ENCODE data around the gene CTU2.
A peak's percentile ranks its signal among the peaks of the same experiment; 100 is the strongest.

The CTU2 gene

DNA sequence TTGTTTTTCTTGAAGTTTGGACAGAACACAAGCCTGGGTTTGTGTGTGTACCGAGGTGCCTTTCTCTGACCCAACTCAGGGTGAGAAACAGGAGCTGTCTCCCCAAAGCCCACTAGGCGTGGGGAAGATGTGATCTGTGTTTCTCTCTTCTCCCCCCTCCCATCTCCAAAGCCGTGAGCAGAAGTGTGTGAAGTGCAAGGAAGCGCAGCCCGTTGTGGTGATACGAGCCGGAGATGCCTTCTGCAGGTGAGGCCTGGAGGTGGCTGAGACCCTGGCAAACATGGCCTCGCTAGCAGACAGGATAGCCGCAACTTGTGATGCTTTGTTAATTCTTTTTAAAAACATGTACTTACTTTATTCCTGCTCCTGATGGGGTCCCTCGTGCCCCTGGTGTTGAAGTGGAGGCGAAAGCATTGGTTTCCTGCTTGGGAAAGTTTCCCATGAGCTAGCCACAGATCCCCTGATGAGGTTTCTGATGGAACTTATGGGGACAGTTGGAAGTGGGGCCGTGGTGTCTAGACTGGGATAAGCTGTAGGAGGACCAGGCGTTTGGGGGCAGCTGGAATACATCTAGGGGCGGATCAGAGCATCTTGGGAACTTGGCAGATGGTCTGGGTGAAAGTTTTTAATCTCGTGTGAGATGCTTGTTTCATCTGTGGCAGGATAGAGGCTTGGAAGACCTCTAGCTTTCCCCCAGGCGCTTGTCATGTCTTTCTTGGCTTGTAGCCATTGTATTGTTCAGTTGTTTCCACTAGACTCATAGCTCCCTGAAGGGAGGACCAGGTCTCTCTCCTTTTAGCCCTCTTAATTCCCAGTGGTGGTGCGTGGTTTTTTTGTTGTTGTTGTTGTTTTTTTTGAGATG is 893 bp downstream of the CTU2 start:
- Mint-ChIP-seq H3K9me3 (no peaks in the 10 kb centered on the region), H3K36me3 (ENCODE audit: low read depth) (peaks cover 21% of the 10 kb centered on the region), H3K27ac (peak overlapping the region; percentile 70), H3K27me3 (ENCODE audit: low read depth) (no peaks in the 10 kb centered on the region), H3K4me1 (ENCODE audit: low read depth) (peaks cover 27% of the 10 kb centered on the region), H3K4me3 (peak overlapping the region; percentile 83)
- DNase-seq (ENCODE audit: low spot score) = no peak

DNA sequence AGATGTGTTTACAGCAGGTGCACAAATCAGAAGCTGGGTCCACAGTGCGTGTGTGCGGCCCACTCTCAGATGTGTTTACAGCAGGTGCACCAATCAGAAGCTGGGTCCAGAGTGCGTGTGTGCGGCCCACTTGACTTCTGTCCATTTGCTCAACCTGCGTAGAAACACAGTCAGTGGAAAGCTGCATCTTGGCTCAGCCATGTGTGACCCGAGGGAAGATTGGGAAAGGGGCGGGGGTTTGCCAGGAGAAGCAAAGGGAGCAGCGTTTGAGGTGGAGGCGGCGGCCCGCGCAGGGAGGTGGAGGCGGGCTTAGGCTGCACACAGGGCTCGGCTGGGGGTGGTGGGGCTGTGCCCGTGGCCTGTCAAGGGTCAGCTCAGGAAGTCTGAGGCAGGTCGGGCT is 4.3 kb downstream of the CTU2 start:
- no peak overlapping the region for H3K4me3 Mint-ChIP-seq
- no peaks in the 10 kb centered on the region for H3K27me3 Mint-ChIP-seq (ENCODE audit: low read depth)
- no peaks in the 10 kb centered on the region for H3K9me3 Mint-ChIP-seq
- peaks cover 8% of the 10 kb centered on the region for H3K4me1 Mint-ChIP-seq (ENCODE audit: low read depth)
- H3K36me3 Mint-ChIP-seq (ENCODE audit: low read depth) = peaks cover 2% of the 10 kb centered on the region
- no peak overlapping the region for H3K27ac Mint-ChIP-seq
- no peak for DNase-seq (ENCODE audit: low spot score)

DNA sequence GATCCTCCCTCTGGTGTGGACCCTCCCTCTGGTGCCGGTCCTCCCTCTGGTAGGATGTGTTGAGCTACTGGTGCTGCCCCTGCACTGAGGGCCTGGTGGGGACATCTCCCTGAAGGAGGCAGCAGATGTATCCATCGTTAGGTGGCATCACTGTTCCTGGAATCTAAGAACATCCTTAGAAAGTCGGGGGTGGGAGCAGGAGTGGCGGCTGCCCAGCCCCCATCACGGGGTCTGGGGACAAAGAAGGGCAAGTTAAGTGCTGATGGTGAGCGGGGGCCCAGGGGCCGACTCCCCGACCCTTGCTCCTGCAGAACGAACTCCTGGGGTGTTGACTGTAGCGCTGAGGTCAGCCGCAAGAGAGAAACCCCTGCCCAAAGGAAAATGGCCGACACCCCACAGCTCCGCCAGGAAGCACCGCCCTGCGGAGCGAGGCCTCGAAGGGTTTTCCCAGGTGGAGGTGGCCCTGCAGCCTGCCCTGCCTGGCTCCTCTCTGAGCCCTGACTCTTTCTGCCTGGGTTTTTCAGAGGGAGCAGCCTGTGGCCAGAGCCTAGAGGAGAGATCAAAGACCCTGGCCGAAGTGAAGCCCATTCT is 5.5 kb downstream of the CTU2 start:
- Mint-ChIP-seq H3K36me3 (ENCODE audit: low read depth) (peaks cover 6% of the 10 kb centered on the region), H3K27ac (no peak overlapping the region), H3K27me3 (ENCODE audit: low read depth) (no peaks in the 10 kb centered on the region), H3K9me3 (no peaks in the 10 kb centered on the region), H3K4me1 (ENCODE audit: low read depth) (peaks cover 8% of the 10 kb centered on the region), H3K4me3 (no peak overlapping the region)
- DNase-seq (ENCODE audit: low spot score) = no peak

DNA sequence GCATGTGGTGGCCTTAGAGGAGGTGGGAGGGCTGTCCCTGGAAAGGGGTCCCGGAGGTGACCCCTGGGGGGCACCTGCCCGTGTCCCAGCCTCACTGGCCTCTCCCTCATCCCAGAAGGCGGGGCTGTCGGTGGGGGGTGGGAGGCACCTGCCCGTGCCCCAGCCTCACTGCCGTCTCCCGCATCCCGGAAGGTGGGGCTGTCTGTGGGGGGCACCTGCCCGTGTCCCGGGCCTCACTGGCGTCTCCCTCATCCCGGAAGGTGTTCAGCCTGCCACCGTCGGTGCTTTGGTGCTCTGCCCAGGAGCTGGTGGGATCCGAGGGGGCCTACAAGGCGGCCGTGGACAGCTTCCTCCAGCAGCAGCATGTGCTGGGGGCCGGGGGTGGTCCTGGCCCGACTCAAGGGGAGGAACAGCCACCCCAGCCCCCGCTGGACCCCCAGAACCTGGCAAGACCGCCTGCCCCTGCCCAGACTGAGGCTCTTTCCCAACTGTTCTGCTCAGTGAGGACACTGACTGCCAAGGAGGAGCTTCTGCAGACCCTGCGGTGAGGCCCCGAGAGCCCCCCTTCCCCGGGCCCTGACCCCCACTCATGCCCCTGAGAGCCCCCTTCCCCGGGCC is 6.2 kb downstream of the CTU2 start:
- no peak overlapping the region for H3K4me3 Mint-ChIP-seq
- DNase-seq (ENCODE audit: low spot score) = no peak
- no peak overlapping the region for H3K27ac Mint-ChIP-seq
- no peaks in the 10 kb centered on the region for H3K27me3 Mint-ChIP-seq (ENCODE audit: low read depth)
- H3K9me3 Mint-ChIP-seq = no peaks in the 10 kb centered on the region
- H3K4me1 Mint-ChIP-seq (ENCODE audit: low read depth) = peaks cover 2% of the 10 kb centered on the region
- peaks cover 11% of the 10 kb centered on the region for H3K36me3 Mint-ChIP-seq (ENCODE audit: low read depth)

DNA sequence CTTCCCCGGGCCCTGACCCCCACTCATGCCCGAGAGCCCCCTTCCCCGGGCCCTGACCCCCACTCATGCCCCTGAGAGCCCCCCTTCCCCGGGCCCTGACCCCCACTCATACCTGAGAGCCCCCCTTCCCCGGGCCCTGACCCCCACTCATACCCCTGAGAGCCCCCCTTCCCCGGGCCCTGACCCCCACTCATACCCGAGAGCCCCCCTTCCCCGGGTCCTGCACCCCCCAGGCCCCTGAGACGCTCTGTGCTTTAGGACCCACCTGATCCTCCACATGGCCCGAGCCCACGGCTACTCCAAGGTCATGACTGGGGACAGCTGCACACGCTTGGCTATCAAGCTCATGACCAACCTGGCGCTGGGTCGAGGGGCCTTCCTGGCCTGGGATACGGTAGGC is 6.8 kb downstream of the CTU2 start:
- H3K36me3 Mint-ChIP-seq (ENCODE audit: low read depth) = peaks cover 15% of the 10 kb centered on the region
- H3K4me3 Mint-ChIP-seq = no peak overlapping the region
- no peak for DNase-seq (ENCODE audit: low spot score)
- no peaks in the 10 kb centered on the region for H3K9me3 Mint-ChIP-seq
- H3K27me3 Mint-ChIP-seq (ENCODE audit: low read depth) = no peaks in the 10 kb centered on the region
- no peaks in the 10 kb centered on the region for H3K4me1 Mint-ChIP-seq (ENCODE audit: low read depth)
- no peak overlapping the region for H3K27ac Mint-ChIP-seq

DNA sequence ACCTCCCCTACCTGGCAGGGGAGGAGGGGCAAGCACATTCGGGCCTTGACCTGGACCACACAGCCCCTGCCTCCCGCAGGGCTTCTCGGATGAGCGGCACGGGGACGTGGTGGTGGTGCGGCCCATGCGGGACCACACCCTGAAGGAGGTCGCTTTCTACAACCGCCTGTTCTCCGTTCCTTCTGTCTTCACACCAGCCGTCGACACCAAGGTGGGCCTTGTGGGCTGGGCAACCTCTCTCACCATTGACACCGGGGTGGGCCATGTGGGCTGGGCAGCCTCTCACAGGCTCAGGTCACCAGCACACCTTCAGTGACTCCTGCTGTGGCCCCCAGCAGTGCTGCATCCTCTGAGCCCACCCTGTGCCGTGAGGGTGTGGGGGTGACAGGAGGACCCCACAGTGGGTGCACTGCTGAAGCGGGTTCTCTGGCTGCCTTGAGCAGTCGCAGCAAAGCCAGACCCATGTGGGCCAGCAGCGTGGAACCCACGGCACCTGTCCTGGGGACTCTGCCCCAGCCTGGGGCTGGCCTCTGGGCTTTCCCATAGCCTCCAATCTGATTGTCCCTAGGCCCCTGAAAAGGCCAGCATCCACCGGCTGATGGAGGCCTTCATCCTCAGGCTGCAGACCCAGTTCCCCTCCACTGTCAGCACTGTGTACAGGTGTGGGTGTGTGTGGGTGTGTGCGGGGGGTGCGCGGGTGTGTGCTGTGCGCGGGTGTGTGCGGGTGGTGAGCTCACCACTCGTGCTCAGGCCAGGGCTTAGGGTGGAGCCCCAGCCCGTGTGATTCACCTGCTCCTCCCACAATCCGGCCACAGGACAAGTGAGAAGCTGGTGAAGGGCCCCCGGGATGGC is 7.5 kb downstream of the CTU2 start:
- Mint-ChIP-seq H3K36me3 (ENCODE audit: low read depth) (peaks cover 21% of the 10 kb centered on the region), H3K4me1 (ENCODE audit: low read depth) (no peaks in the 10 kb centered on the region), H3K4me3 (no peak overlapping the region), H3K9me3 (no peaks in the 10 kb centered on the region), H3K27me3 (ENCODE audit: low read depth) (no peaks in the 10 kb centered on the region), H3K27ac (no peak overlapping the region)
- DNase-seq (ENCODE audit: low spot score) = no peak

DNA sequence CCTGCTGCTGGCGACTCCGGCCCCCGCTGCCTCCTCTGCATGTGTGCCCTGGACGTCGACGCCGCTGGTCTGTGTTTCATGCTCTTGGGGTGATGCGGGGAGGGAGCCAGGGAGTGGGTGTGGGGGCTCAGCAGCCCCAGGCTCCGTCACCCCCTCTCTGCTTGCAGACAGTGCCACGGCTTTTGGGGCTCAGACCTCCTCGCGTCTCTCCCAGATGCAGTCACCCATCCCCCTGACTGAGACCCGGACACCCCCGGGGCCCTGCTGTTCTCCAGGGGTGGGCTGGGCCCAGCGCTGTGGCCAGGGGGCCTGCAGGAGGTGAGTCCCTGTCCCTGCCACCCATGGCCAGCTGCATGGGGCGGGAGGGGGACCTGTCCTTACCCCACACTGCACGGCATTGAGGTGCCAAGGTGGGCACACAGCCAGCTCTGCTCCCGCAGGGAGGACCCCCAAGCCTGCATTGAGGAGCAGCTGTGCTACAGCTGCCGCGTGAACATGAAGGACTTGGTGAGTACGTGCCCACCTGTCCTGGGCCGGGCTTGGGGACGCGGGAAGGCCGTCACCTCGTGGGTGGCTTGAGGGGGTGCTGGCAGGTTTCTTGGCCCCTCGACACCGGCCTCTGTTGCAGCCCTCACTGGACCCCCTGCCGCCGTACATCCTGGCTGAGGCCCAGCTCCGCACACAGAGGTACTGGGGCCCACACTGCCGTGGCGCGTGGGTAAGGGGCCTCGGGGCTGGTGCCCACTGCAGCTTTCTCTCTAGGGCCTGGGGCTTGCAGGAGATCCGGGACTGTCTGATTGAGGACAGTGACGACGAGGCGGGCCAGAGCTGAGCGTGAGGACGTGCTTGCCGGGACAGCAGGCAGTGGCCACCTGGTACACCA is 8.4 kb downstream of the CTU2 start:
- Mint-ChIP-seq H3K36me3 (ENCODE audit: low read depth) (peaks cover 29% of the 10 kb centered on the region), H3K4me3 (no peak overlapping the region), H3K4me1 (ENCODE audit: low read depth) (no peaks in the 10 kb centered on the region), H3K27ac (no peak overlapping the region), H3K27me3 (ENCODE audit: low read depth) (no peaks in the 10 kb centered on the region), H3K9me3 (no peaks in the 10 kb centered on the region)
- no peak for DNase-seq (ENCODE audit: low spot score)

DNA sequence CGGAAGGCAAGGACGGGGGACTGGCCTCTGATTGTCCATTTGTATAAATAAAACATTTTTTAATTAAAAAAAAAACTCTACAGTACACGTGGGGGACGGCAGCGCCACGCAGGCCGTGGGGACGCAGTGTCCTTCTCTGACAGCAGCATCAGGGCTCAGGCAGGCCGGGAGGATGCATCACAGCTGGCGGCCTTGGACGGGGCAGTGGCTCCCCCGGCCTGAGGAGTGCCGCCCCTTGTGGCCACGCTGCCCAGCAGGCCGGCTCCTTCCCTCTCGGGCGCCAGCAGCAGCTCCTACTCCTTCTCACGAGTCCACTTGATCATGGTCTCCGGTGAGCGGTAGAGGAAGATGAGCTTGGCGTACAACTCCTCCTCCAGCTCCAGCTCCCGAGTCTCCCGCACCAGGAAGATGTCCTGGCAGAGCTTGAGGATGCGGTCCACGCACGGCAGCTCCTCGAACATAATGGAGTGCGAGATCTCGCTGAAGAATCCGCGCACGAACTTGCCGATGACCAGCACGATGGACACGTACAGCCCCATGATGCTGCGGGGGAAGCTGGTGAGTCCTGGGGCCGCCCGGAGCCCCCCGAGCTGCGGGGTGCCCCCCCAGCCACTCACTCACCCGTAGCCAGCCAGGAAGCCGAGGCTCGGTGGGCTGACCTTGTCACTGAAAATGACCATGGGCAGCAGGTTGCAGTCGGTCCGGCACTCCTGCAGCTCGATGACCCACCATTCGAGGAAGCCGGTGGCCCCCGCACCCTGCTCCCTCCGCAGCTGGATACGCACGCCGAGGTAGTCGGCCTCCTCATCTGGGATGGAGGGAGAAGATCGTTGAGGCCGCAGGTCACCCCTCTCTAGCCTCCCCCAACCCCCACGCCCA is 9.2 kb downstream of the CTU2 start:
- Mint-ChIP-seq H3K36me3 (ENCODE audit: low read depth) (peaks cover 35% of the 10 kb centered on the region), H3K4me3 (no peak overlapping the region), H3K27me3 (ENCODE audit: low read depth) (no peaks in the 10 kb centered on the region), H3K4me1 (ENCODE audit: low read depth) (no peaks in the 10 kb centered on the region), H3K9me3 (no peaks in the 10 kb centered on the region), H3K27ac (no peak overlapping the region)
- DNase-seq (ENCODE audit: low spot score) = no peak

DNA sequence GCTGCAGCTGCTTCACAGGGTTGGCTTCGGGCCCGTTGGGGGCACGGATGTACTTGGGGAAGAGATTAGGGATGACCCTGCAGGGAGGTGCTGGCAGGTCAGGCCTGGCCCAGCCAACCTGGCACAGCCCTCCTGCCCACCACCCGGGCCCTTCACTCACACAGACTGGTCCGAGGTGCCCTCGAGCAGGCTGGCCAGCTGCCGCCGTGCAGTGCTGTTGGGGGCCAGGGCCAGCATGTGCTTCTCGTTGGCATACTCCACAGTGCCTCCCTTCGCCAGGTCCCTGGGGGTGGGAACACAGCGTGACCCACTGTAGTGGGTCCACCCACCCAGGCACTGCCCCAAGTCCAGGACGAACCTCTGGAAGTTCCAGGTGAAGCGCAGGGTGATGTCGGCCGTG is 9.9 kb downstream of the CTU2 start:
- H3K36me3 Mint-ChIP-seq (ENCODE audit: low read depth) = peaks cover 37% of the 10 kb centered on the region
- H3K27ac Mint-ChIP-seq = no peak overlapping the region
- H3K9me3 Mint-ChIP-seq = no peaks in the 10 kb centered on the region
- DNase-seq (ENCODE audit: low spot score) = no peak
- no peak overlapping the region for H3K4me3 Mint-ChIP-seq
- no peaks in the 10 kb centered on the region for H3K27me3 Mint-ChIP-seq (ENCODE audit: low read depth)
- no peaks in the 10 kb centered on the region for H3K4me1 Mint-ChIP-seq (ENCODE audit: low read depth)

DNA sequence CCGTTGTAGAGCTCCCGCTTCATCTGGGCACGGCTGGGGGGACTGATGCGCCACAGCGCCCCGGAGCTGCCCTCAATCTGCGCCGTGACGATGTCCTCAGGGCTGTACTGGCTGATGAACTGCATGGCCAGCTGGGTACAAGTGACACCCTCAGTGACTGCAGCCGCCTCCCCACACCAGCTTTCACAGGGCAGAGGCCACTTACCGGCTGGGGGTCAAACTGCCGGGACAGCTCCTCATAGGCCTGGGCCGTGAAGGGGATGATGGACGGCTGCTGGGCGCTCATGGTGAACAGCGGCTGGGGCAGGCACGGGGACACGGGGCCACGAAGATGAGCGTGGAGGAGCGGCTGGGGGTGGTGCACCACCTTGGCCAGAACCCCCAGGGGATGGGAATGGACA is 10.3 kb downstream of the CTU2 start:
- Mint-ChIP-seq H3K36me3 (ENCODE audit: low read depth) (peaks cover 37% of the 10 kb centered on the region), H3K27ac (no peak overlapping the region), H3K4me3 (no peak overlapping the region), H3K4me1 (ENCODE audit: low read depth) (no peaks in the 10 kb centered on the region), H3K27me3 (ENCODE audit: low read depth) (no peaks in the 10 kb centered on the region), H3K9me3 (no peaks in the 10 kb centered on the region)
- no peak for DNase-seq (ENCODE audit: low spot score)

DNA sequence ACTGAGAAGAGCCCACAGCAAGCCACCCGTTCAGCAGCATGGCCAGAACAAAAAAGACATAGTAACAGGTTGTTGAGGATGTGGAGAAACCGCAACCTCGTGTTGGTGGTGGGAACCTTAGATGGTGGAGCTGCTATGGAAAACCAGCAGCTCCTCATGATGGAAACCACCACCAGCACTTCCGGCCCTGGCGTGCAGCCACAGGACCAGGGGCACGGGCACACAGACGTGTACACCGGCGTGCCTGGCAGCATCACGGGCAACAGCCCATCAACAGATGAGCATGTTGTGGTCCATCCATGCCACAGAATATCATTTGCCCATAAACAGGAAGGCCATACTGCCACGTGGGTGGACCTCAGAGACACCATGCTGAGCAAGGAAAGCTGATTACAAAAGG is 11.9 kb downstream of the CTU2 start:
- DNase-seq (ENCODE audit: low spot score) = no peak
- H3K27me3 Mint-ChIP-seq (ENCODE audit: low read depth) = no peaks in the 10 kb centered on the region
- H3K4me1 Mint-ChIP-seq (ENCODE audit: low read depth) = no peaks in the 10 kb centered on the region
- H3K27ac Mint-ChIP-seq = peak overlapping the region; percentile 15
- no peaks in the 10 kb centered on the region for H3K9me3 Mint-ChIP-seq
- no peak overlapping the region for H3K4me3 Mint-ChIP-seq
- peaks cover 41% of the 10 kb centered on the region for H3K36me3 Mint-ChIP-seq (ENCODE audit: low read depth)

DNA sequence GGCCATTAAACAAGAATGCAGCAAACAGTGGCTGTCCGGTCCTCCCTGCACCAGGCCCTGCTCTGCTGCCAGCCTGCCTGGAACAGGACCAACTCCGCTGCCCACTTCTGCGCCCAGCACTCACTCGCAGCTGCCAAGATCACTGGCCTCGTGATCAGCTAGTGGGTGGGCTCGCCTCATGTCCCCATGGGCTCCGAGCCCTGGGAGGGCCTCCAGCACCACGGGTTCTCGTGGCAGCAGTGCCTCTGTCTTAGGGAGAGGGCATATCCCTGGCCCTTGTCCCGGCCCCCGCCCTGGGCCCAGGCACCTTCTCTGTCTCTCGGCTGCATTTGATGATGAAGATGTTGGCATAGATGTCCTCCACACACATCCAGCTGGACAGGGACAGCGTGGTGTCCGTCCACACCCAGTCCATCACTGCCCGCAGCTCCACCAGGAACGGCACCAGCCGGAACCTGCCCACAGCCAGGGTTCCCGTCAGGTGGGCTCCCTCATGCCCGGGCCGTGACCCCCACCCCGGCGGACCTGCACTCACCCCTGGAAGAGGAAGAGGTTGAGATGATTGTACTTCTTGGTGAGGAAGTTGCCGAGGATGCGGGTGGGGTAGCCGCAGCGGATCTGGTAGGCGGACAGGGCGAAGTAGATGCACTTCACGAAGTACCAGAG is 13.1 kb downstream of the CTU2 start:
- Mint-ChIP-seq H3K36me3 (ENCODE audit: low read depth) (peaks cover 41% of the 10 kb centered on the region), H3K27ac (no peak overlapping the region), H3K27me3 (ENCODE audit: low read depth) (no peaks in the 10 kb centered on the region), H3K4me1 (ENCODE audit: low read depth) (no peaks in the 10 kb centered on the region), H3K9me3 (no peaks in the 10 kb centered on the region), H3K4me3 (no peak overlapping the region)
- DNase-seq (ENCODE audit: low spot score) = no peak
